Activated naive CD4-positive, alpha-beta T cell treated with anti-CD3 and anti-CD28 coated beads, Interleukin-2, amount 10 ng/mL, durations not matched to agents 7 days and 5 days (primary cell): ENCODE measurements around the gene UBQLN1.
"Not testable (repeated sequence)": the region's sequence is repeated elsewhere in the genome, so short reads cannot be mapped to it uniquely, and the experiment has no call there.

ENCODE experiments used
- CTCF ChIA-PET: fragments of 350-600 bp; sonication (Branson Sonifier 250); formaldehyde crosslinking; loops from one replicate; lab custom pipeline; 2021; ENCODE audit warnings: antibody characterized with exemption; lab: Charles Lee
- DNase-seq: peaks from one replicate; pipeline ENCODE4 v3.0.0-alpha.2; 2020
- H3K27ac Mint-ChIP-seq: one replicate; pipeline ENCODE4 v1.8.0; 2021; ENCODE audit warnings: mild to moderate bottlenecking, moderate library complexity, mixed read lengths
- H3K27me3 Mint-ChIP-seq: one replicate; pipeline ENCODE4 v1.8.0; 2021; ENCODE audit warnings: mild to moderate bottlenecking, mixed read lengths
- H3K36me3 Mint-ChIP-seq: one replicate; pipeline ENCODE4 v1.8.0; 2021; ENCODE audit warnings: mixed read lengths
- H3K4me1 Mint-ChIP-seq: one replicate; pipeline ENCODE4 v1.8.0; 2021; ENCODE audit warnings: mixed read lengths
- H3K4me3 Mint-ChIP-seq: one replicate; pipeline ENCODE4 v1.8.0; 2021; ENCODE audit warnings: mild to moderate bottlenecking, moderate library complexity, mixed read lengths
- H3K9me3 Mint-ChIP-seq: one replicate; pipeline ENCODE4 v1.8.0; 2021; ENCODE audit warnings: mixed read lengths

The UBQLN1 gene

DNA sequence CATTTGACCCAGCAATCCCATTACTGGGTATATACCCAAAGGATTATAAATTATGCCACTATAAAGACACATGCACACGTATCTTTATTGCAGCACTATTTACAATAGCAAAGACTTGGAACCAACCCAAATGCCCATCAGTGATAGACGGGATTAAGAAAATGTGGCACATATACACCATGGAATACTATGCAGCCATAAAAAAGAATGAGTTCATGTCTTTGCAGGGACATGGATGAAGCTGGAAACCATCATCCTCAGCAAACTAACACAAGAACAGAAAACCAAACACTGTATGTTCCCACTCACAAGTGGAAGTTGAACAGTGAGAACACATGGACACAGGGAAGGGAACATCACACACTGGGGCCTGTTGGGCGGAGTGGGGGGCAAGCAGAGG is 94.5 kb downstream of the UBQLN1 start:
- H3K9me3 Mint-ChIP-seq, H3K36me3 Mint-ChIP-seq, H3K4me3 Mint-ChIP-seq, H3K27ac Mint-ChIP-seq, CTCF ChIA-PET, H3K27me3 Mint-ChIP-seq, DNase-seq, H3K4me1 Mint-ChIP-seq: not testable (repeated sequence)
